SIG-M5 treated with dmso at 0.1 percent for 504 hours (cell line): ENCODE data around the gene PTAFR.

ENCODE experiments used
- DNase-seq: peaks from one replicate; lab custom pipeline; 2025; ENCODE audit not compliant: unreplicated experiment; lab: John Stamatoyannopoulos, UW

PTAFR gene, protein sequence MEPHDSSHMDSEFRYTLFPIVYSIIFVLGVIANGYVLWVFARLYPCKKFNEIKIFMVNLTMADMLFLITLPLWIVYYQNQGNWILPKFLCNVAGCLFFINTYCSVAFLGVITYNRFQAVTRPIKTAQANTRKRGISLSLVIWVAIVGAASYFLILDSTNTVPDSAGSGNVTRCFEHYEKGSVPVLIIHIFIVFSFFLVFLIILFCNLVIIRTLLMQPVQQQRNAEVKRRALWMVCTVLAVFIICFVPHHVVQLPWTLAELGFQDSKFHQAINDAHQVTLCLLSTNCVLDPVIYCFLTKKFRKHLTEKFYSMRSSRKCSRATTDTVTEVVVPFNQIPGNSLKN

GRCh38 chr1:28176492-28177470 lies at the start of gene PTAFR:
TSS of gene PTAFR (minus strand) at chr1:28176690. CDS start at chr1:28151021, 25,669 bp downstream.
- peak; percentile 79 for DNase-seq

DNA sequence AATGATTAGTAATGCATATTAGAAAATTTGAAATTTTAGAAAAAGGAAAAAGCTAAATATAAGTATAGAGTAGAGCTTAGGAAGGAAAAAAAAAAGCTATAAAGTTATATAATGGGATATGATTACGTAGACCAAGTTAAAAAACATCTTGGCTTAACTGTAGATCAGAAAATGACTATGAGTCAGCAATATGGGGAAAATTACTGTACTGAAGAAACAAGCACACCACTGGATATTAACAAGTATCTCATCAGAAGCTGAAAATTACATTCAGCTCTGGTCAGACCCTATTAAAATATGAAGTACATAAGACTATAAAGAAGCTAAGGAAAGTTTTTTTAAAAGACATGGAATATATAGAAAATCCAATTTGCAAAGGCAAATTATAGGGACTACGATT lies 36.8 kb upstream of the PTAFR start:
- no peak for DNase-seq

DNA sequence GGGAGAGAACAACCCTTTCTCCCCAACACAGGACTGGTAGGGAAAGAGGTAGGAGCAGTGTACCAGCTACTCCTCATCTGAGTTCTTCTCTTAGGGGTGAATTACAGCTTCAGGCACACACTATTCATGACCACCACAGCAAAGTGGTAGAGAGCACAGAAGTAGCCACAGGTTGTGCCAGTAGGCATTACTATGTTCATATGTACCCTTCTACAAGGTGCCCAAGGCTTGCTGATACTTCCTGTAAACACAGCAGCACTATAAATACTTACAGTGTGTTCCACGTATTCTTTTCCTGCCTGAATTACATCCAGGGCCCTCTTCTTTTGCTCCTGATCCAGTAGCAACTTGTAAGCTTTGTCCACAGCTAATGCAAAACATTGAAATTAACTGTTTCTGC lies 33.2 kb upstream of the PTAFR start:
- DNase-seq, result no peak

DNA sequence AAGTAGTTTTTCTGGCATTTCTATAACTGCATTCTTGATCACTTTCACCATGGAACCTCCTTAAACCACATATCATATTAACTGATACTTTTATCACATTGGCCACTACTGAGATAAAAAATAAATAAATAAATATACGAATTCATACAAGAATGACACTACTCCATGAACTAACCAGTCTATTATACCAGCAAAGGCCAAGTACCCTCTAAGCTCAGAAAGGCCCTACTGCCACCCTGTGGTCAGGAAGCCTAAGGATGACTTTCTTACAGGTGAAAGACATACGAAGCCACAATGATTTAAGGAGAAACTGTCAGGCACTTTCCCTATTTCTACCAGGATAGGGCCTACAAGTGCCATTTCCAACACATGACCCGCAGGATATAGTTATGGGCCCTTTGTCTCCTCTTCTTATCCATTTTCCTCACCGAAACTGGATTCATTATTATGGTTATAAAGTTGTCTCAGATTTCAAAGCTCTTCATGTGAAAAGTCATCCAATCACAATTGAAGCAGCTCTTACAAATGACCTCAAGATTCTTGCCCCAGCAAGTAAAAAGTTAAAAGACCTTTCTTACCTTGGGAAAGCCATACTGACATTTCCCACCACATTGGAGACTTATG lies 32.4 kb upstream of the PTAFR start:
- peak; percentile 74 for DNase-seq

GRCh38 chr1:28205243-28205642 lies 28.8 kb upstream of the PTAFR start:
- DNase-seq, result no peak

- DNase-seq, result no peak
Observed at GRCh38 chr1:28200234-28200873, 23.9 kb upstream of the PTAFR start.

DNA sequence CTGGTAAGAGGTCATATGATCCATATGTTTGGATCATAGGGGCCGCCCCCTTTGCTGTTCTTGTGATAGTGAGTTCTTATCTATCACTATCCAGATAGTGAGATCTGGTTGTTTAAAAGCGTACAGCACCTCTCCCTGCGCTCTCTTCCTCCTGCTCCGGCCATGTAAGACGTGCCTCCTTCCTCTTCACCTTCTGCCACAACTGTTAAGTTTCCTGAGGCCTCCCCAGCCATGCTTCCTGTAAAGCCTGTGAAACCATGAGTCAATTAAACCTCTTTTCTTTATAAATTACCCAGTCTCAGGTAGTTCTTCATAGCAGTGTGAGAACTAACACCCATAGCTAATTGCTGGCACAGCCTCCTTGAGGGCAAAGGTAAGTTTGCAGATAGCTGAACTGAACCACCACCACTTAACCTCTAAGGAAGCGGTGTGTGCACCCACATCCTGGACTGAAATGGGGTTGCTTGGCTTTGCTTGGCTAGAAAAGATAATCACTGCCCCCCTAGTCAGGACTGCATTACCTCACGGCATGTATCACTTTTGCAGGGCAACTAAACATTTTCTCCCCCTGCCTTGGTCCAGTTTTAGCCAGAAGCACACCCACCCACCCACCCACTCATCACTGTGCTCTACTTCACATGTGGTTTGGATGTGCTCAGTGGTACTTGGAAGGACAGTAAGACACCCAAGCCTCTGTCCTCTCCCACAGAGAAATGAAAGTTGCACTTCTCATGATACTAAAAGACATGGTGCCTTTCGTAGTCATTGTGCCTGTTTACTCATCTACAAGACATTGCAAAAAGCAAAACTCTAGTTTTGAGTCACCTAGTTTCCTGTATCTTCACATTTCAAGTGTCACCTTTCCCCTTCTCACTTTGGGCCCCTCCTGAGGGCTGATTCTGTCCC lies 23.1 kb upstream of the PTAFR start:
- DNase-seq, result no peak

GRCh38 chr1:28197682-28198415 lies 21.4 kb upstream of the PTAFR start:
- no peak for DNase-seq

- DNase-seq, result no peak
Observed at GRCh38 chr1:28196330-28196729, 19.8 kb upstream of the PTAFR start.

DNA sequence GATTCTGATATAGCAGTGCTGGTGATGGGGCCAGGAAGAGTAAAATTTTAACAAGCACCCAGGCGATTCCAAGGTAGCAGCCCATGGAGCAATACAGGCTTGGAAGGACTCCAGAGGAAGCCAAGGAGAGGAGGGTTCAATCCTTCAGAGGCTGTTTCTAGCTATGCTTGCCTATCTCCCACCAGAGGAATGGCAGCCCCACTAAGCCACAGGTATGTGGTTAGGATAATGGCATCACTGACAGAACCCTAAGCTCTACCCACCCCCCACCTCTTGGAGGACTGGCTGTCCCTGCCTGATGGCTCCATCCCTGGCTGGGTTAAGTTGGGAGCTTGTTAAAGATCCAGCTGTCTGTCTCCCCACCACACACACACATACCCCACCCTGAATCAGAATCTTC lies 19.3 kb upstream of the PTAFR start:
- no peak for DNase-seq

DNA sequence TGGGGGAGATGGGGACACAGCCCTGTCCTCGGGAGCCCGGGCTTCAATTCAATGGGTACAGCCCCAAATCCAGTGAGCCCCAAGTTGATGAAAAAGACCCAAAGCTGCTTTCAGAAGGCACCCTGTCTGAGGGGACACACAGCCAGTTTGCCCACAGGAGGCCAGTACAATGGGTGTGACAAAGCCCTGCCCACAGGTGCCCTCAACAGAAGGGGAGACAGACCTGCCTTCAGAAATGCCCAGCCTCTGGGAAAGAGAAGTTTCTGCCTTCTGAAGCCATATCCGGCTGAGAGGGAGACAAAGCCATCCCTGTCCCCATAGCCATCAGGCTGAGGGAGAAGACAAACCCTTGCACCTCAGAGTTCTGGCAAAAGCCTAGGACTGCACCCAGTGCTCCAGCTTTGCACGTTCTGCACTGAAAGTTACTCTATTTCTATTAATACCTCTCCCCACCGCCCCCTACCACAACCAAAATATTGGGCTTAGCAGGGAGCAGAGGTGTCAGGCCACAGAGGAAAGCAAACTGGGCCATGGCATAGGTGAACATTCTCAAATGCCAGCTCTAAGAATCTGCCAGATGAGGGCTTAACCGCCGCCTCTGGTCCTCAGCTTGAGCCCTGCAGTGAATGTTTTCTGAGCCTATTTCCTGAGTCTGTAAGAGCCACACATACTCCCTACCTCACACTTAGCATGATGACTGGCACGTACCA lies 18.0 kb upstream of the PTAFR start:
- no peak for DNase-seq

DNA sequence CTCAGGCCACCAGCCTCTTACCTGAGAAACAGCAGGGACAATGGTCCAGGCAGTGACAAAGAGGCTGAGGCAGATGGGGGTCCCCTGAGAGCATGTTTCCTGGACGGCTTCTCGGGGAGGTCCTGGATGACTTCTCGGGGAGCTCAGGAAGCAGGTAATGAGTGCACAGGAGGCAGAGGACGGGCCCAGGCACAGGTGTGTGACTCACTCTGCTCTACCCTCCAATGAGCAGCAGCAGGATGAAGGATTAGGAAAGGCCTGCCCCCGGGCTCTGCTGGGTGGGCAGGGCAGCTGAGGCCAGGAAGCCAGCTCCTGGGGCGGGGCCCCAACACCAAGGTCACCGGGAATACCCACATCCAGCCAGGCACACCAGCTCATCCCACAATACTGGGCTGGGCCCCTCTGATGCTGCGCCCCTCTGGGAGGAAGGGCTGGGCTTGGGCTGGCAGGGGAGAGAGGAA lies 17.2 kb upstream of the PTAFR start:
- DNase-seq, result no peak

- no peak for DNase-seq
Observed at GRCh38 chr1:28190996-28191645, 14.6 kb upstream of the PTAFR start.

- peak; percentile 28 for DNase-seq
Observed at GRCh38 chr1:28190337-28190979, 14.0 kb upstream of the PTAFR start.

DNA sequence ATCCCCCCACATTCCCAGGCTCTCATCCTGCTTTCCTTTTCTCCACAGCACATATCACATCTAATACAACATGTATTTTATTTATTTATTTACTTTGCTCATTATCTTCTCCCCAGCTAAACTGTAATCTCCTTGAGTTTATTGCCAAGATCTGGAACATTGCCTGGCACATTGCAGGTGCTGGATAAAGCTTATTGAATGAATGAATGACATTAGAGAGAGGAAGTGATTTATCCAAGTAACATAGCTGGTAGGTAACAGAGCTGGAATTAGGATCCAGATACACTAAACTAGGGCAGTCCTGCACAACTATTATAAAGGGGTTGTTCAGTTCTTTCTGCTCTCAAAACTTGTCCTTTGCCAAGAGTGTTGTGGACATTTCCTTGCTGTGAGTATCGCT lies 8.6 kb upstream of the PTAFR start:
- DNase-seq, result no peak

- DNase-seq, result no peak
Observed at GRCh38 chr1:28180306-28181305, 4.1 kb upstream of the PTAFR start.
